ENCODE measurements around the gene C19orf25. TPM values are rescaled to one million over a fixed set of nuclear protein-coding genes. Genes with fewer than 3 reads are reported as not detected.

Gene C19orf25
- total RNA-seq, 1 donor from 2014 or later: 25.0 TPM

GRCh38 chr19:1508507-1508856 is 29.5 kb upstream of the C19orf25 start:
- Histone ChIP-seq H3K27me3 (no peaks in the 10 kb centered on the region), H3K4me1 (peaks cover 60% of the 10 kb centered on the region), H3K9me3 (no peaks in the 10 kb centered on the region), H3K4me3 (peak overlapping the region; percentile 37 to 48), H3K27ac (peak overlapping the region; percentile 87), H3K36me3 (no peaks in the 10 kb centered on the region)
- intact Hi-C loops (cut with DNase I): no loop called here
- TF ChIP-seq POLR2AphosphoS5 (IDR thresholded peaks at IDR 0.05; ENCODE audit: insufficient read depth in 1 of 2, low read depth in 1 of 2) (no peak), POLR2A (IDR thresholded peaks at IDR 0.05) (no peak), CTCF (IDR thresholded peaks at IDR 0.05) (no peak)
- no peak for DNase-seq (ENCODE audit: extremely low spot score in 2 of 2)

GRCh38 chr19:1507763-1508506 is 28.9 kb upstream of the C19orf25 start:
- Histone ChIP-seq H3K9me3 (no peaks in the 10 kb centered on the region), H3K4me3 (peak overlapping the region; percentile 37 to 48), H3K4me1 (peaks cover 62% of the 10 kb centered on the region), H3K27ac (peak overlapping the region; percentile 87), H3K27me3 (no peaks in the 10 kb centered on the region), H3K36me3 (no peaks in the 10 kb centered on the region)
- peak in 1 of 2 donors; percentile 97 for DNase-seq (ENCODE audit: extremely low spot score in 2 of 2)
- intact Hi-C loops (cut with DNase I): no loop called here
- no peak for TF ChIP-seq POLR2A (IDR thresholded peaks at IDR 0.05)
- TF ChIP-seq CTCF (IDR thresholded peaks at IDR 0.05): no peak
- peak; percentile 86 to 90 for TF ChIP-seq POLR2AphosphoS5 (IDR thresholded peaks at IDR 0.05; ENCODE audit: insufficient read depth in 1 of 2, low read depth in 1 of 2)

GRCh38 chr19:1507192-1507660 is 28.2 kb upstream of the C19orf25 start:
- Histone ChIP-seq H3K27me3 (no peaks in the 10 kb centered on the region), H3K4me3 (peak overlapping the region; percentile 37 to 48), H3K9me3 (no peaks in the 10 kb centered on the region), H3K4me1 (peaks cover 57% of the 10 kb centered on the region), H3K27ac (peak overlapping the region; percentile 87), H3K36me3 (no peaks in the 10 kb centered on the region)
- DNase-seq (ENCODE audit: extremely low spot score in 2 of 2): no peak
- intact Hi-C loops (cut with DNase I): no loop called here
- TF ChIP-seq CTCF (IDR thresholded peaks at IDR 0.05): no peak
- TF ChIP-seq POLR2AphosphoS5 (IDR thresholded peaks at IDR 0.05; ENCODE audit: insufficient read depth in 1 of 2, low read depth in 1 of 2): no peak
- no peak for TF ChIP-seq POLR2A (IDR thresholded peaks at IDR 0.05)

GRCh38 chr19:1505991-1506881 is 27.2 kb upstream of the C19orf25 start:
- Histone ChIP-seq H3K27me3 (no peaks in the 10 kb centered on the region), H3K27ac (peak overlapping the region; percentile 87), H3K9me3 (no peaks in the 10 kb centered on the region), H3K4me3 (no peak overlapping the region), H3K36me3 (no peaks in the 10 kb centered on the region), H3K4me1 (peaks cover 51% of the 10 kb centered on the region)
- intact Hi-C loops (cut with DNase I): no loop called here
- TF ChIP-seq CTCF (IDR thresholded peaks at IDR 0.05) (no peak), POLR2AphosphoS5 (IDR thresholded peaks at IDR 0.05; ENCODE audit: insufficient read depth in 1 of 2, low read depth in 1 of 2) (no peak), POLR2A (IDR thresholded peaks at IDR 0.05) (no peak)
- no peak for DNase-seq (ENCODE audit: extremely low spot score in 2 of 2)
